CD4-positive, alpha-beta T cell treated with Interleukin-6 at 100 ng/mL for 8 hours (primary cell): ENCODE data around the gene ARHGAP15.

Experiments
- DNase-seq: peaks from one replicate; pipeline ENCODE4 v3.0.0-alpha.2; 2020; ENCODE audit warnings: mixed read lengths, low spot score

The ARHGAP15 gene

DNA sequence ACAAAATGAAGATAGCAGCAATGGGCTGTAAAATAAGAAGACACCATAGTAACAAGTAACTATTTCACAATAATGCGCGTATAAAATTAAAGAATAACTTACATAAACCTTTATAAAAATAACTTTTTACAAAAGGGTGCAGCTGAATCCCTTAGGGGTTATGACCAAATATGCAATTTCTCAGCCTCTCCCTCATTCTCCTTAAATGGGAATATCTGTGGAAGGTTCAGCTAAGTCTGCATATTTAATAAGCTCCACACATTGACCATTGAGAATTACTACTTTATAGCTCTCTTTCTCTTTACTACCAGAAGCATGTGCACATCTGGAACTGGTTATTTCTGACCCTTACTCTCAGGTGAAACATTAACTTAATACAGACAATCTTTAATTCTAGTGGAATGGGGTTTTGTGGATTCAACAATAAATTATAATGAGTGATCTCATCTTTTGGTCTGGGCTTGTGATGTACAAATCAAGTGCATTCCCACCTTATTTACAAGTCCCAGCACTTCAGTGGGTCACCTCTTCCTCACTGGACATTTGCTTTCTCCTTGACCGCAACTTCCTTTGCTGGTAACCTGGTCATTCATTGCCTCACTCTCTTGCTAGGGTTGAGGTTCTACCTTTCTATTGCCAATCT lies 15.7 kb downstream of the ARHGAP15 start:
- no peak for DNase-seq

DNA sequence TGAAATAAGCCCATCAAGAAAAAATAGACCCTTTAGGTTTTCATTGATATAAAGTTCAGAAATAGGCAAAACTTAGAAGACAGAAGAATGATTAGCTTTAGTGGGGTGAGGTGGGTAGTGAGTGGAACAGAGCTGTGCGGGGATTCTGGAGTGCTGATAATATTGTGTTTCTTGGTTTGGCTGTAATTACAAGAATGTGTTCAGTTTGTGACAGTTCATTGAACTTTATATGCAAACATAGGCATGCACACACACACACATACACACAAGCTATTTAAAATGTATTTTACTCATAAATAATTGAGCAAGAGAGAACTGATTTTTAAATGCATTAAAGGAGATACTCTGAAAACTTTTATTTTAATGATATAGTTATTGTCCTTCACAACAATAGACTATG lies 17.1 kb downstream of the ARHGAP15 start:
- DNase-seq = no peak

DNA sequence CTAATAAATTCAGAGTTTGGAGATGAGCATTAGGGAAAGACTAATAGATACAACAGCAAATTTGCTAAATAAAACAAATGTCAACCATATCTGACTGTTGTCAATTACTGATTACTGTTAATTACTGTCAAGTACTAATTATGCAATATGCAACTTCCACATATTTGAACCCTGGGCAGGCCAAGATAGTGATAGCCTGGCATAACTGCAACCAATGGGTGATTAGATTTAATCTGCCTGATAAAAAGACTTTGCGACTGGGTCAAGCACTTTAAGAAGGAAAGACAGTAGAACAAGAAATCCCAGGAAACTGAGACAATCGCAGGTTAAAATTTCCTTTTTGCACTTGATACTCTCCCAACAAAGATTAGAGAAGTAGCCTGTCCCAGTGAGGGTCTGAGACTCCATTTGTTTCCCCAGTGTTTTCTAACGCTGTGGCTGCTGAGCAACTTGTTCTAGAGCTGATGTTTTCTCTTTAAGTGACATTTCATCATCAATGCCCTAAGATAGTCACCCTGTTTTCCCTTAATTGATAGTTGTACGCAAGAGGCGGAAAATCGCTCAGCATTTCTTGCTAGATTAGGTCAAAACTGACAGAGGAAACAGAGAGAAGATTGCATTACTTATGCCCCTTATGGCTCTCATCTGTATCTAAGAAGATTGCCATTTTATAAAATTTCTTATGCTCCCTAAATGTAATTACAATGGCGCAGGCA lies 17.8 kb downstream of the ARHGAP15 start:
- no peak for DNase-seq

DNA sequence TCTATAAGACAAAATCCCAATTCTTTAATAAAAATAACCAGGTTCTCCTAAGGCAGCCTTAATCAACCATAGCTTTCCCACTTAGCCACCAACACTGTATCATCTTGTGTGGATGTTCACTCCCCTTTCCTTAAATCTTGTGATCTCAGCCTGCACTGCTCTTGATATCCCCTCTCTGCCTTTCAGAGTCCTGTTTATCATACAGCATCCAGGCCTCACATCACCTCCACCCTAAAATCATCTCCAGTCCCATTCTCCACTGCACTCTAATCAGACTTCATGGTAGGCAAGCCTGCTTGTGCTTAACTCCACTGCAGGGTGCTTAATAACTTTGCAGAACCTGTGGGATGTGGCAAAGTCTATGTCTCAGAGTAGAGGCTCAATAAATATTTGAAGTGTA lies 18.8 kb downstream of the ARHGAP15 start:
- DNase-seq = no peak

DNA sequence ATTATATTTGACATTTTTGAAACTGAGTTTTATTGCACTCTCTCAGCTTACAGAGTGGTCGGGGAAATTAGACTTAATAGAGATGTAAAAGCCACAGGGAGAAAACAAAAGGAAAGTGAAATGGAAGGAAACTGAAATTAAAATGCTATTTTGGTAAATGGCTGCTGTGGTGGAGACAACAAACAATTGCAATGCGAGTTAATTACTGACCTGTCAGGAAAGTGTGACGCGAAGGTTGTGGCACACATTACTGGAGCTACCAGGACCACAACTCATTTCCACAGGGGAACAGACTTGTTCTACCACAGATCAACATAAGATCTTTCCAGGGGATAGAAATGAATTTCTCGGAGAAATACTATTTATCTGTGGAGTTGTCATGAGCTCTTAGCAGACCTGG lies 19.5 kb downstream of the ARHGAP15 start:
- no peak for DNase-seq

DNA sequence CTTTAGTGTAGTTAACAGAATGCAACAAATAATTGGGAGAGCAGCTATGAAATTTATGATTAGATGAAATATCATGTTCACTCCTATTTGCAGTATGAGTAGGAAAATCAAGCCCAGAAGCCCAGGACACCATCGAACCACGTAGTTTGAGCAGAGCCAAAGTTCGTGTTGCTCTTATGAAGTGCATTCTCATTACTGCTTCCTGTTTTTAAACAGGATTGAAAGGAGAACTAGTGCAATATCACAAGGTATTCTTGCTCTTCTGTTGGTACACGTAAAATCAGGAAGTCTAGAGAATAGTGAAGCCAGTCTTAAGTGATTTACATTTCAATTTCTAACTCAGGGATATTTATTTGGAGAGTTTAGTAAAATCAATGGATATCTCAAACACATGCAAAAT lies 21.1 kb downstream of the ARHGAP15 start:
- DNase-seq = no peak

DNA sequence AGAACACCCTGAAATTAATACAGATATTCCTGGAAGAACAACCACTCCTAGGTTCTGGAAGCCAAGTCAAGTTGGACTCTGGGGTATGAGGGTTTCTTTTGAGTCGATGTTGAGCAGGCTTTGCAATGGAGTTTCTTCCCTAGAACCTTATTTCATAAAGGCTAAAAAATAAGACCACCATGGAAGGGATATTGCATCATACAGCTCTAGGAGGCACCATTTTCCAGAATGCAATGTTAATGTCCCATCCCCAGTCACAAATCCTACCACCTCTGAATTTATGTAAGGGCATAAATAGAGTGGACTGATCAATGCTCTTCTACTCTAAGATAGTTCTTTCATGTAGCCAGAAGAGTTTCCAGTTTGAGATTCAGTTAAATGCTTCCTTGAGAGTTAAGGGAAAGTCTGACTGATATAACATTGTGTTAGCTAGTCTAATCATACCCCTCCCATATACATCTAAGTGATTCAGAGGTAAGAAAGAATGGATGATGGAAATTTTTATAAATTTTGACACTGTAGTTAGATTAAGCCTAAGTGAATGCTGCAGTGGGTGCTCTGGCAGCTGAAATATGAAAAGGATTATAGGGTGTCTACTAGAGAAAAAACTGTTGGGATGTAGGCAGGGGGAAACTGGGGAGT lies 22.0 kb downstream of the ARHGAP15 start:
- DNase-seq = no peak

DNA sequence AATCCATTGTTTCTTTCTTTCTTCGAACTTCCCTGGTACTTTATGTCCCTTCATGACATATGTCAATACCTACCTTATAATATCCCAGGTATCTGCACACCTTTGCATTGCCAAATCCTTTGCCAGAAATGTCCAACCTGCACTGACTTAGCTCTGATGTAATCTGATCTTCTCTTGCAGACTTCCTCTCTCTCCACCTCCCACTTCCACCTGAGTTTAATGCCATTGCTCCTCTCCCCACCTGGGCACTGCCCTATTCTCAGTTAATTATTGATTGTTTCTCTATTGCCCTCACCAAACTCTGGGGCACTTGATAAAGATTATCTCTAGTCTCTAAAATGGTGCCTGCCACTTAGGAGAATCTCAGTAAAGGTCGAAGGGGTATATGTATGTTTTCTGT lies 23.0 kb downstream of the ARHGAP15 start:
- DNase-seq = no peak

DNA sequence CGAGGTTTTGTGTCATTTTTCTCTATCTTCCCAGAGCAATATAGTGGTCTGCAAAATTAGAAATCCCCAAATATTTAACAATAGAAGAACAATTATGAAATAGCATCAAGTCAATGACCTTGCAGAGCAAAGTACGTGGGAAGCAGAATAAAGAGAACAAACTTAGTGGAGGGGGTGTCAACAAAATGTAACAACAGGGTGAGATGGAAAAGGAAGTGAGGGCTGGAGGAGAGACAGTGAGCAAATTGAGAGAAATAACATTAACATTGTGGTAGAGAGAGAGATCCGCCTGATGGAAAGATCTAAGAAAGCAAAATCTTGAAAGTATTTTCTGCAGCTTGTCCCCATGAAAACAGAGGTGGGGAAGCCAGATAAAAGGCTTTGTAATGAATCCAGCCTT lies 23.4 kb downstream of the ARHGAP15 start:
- no peak for DNase-seq

DNA sequence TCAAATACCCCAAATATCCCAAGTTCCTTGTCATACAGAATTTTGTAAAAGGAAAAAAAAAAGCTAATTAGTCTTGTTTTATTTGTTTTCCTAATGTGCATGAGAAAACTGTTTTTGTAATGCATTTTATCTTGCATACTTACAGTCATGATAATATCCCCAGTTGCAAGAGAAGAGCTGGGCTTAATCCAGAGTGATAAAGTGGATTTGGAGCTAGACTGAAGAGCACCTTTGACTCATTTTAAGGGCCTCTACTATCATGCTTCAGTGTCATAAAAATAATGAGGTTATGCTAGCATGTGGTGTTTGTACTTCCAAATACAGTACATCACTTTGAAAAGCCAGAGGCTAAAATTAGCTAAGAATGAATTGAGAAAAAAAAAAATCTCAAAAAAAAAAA lies 26.4 kb downstream of the ARHGAP15 start:
- no peak for DNase-seq

DNA sequence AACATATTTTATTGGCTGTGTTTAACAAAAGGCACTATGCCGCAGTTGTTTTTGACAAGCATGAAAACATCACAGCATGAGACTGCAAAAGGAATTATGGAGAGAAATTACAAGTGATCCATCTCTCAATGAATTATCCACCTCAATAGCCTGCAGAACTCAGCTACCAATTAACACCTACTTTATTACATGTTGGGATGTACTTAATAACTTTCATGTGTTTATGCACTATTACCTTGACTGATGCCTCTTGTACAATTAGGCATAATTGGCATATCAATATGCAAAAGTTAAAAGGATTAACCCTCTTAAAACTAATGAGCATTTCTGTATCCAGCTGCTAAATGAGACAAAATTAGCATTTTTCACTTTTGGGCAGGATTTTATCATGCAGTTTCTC lies 27.8 kb downstream of the ARHGAP15 start:
- no peak for DNase-seq

DNA sequence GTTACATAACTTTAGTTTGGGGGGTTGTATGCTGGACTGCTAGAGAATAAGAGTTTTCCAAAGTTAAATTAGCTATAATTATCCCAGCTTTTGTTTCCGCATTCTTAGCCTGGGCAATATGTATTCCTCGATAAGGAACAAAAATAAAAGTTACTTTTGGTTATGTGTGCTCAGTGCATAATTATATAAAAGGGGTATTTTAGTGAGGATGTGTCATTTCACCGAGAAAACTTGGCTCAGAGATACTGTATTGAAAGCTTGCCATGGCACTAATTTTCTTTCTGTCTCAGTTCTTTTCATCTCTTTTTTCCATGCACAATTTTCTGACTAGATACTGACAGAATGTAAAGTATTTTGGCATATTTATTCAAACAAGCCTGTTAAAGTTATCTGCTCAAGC lies 28.2 kb downstream of the ARHGAP15 start:
- DNase-seq = no peak

DNA sequence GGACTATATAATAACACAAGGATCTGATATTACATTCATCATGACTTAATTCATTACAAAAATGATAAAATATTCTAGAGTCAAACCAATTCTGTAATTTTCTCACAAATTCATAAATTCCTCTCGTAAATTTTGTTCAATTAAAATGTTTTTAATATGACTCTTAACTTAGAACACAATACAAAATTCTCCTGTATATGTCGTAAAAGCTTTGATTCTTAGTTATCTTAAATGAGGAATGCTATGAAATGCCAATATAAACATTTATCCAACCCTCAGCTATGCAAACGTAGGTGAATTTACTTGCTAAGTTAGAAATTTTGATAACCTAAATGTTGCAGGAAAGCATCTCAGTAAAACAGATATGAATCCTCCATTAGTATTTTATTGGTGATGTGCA lies 28.9 kb downstream of the ARHGAP15 start:
- DNase-seq = no peak

DNA sequence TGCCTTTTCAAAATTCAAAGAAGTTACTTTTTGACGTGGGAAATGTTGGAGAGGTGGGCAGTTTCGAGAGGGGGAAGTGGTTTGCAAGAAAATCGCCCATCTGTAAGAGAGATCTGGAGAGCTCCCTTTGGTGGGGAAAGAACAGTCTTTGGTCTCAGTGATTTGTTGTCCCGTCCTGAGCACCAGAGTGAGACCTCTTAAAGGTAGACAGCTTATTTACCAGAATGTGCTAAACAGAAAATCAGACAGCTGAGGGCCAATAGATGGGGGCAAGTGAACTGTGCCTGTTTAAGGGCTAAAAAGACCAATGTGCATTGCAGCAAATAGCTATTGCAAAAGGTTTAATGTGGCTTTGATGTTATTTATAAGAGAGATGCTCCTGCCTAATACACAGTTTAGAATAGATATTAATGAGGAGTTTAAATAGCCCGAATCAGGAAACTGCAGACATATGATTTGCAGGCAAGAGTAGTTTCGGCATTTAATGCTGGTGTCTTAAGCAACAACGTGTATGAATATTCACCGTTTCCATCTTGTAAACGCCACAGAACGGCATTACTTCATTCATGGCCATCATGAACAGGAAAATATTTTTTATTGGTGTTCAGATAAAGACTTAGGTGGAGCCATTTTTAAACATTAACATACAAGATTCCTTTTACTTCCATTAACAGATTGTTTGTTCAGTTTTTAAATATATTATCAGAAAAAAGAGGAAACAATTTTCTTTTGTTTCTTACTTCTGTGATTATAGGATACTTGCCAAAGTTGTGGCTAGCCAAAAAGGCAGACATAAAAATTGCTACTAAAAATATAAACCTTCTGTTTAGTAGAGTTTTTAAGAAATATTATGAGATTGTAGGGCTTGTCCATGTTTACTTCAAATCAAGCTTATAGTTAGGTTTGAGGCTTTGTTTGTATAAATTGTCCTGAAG lies 29.6 kb downstream of the ARHGAP15 start:
- no peak for DNase-seq

DNA sequence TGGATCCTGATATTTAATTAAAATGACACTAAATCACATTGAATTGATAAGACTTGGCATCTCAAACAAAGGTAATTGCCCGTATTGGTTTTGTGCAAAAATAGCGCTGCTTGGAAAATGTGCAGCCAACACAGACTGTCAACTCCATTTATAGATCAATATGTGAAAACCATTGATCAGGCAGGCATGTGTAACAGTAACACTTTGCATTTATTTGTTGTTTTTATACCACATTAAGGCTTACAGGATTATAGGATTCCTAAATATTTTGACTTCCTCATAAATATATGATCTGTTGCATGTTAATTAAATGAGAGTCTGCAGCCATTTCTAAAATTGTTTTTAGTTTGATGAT lies 30.2 kb downstream of the ARHGAP15 start:
- DNase-seq = no peak

DNA sequence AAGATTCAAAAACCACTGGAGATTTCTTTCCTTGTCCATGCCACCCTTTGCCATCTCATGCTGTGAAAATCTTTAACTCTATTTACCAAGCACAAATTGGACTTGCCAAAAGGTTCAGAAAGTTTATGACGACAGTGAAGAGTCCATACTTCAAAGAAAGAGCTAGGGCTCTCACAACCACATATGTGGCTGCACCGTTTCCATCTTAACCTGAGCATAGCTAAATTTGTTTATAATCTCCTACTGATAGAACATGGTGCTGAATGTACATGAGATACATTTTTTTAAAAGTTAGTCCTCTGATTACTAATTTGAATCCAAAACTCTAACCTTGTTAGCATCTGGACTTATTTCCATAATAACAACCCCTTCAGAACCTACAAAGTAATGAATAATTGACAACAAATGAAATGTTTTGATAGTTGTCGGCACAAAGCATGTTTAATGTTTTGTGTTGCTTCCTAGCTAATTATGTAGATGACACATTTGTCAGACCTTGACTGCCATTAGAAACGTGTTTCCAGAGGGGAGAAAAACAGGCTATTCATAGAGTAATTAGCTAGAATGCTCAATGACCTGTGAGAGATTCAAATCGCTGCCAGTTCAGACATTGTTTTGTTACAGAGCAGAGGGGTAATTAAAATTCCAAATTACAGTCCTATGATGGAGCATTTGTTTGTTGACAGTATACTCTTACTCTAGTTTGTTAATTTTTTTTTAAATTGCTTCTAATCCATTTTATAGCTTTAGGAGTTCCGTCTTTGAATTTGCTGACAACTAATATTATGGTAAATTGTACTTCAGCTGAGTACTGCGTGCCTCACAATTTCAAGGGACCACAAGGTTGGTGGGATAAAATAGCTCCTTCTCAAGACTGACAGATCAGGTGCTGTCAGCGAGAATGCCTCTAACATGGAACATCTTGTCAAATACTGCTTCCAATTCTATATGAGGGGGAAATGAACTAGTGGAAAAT lies 31.8 kb downstream of the ARHGAP15 start:
- no peak for DNase-seq

DNA sequence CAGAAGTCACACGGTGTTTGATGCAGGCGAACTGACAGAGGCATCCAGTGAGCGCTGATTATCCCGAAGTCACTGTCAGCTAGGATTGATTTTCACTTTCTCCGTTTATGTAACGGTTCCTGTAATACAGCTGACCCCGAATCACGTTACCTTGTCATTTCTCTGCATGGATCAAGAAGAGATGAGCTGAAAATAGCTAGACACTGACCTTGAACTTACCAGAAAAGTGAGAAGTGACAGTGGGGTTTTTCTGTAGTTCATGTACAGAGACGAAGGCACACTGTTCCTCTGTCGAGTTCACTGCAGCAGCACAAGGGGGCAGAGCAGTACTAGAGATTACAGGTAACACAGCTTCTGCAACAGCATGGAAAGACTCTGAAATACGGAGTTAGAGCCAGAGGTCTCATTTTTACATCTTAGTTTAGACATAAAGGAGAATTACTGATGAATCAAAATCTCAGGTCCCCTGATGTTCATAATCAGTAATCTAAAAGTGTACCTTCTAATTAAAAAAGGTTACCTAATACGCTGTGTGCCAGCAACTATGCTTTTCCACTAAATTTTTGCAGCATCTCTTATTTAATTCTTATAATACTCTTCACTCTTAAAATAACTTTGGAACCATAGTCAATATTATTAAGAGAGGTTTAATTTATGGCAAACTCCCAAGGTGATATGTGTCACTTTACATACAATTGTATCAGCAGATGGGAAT lies 33.1 kb downstream of the ARHGAP15 start:
- peak; percentile 76 for DNase-seq

DNA sequence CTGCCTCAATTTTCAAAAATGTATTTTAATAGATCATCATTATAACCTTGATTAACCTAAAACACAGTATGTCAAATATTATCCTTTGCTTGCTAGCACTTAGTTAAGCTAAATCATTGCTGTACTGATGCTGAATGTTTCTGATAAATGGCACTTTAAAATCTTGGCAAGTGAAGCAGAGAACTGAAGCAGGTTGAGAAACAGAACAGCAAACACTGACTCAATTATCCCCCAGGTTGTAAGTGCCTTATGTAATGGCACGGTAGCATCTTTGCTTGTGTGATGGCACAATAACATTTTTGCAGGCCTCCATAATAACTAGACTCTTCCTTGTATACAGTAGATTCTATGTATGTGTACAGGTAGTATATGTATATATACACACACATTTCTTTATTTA lies 33.8 kb downstream of the ARHGAP15 start:
- no peak for DNase-seq

DNA sequence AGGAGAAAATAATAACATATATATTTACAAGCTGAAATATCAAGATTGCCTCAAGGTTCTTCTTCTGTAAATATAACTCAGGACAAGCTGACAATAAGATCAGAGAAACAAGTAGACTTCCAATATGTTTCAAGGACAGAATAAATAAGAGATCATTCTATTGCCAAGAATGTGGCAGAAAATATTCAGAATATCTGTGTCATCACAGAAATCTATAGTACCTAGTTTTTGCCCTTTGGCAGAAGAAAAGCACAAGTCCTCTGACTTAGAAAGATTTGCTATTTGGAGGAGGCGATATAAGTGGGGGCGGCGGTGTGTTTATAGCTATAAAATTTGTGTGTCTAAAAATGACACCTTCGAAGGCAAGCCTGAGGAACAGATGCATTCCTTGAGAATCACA lies 34.3 kb downstream of the ARHGAP15 start:
- no peak for DNase-seq

DNA sequence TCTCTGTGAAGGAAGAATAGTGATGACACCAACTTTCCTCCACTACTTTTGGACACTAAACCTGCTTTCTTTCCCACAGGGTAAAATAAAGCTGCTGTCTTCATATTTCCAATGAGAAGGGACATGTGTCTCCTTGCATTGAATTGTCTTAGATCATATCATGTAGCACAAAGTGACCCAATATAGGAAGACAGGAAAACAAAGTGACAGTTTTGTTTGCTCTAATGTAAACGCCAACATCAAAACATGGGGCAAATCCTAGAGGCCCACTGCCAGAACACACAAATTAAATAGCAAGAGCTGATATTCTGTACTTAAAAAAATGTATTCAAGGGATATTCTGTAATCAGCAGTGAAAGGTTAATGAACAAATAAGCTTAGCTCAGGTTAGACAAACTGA lies 36.1 kb downstream of the ARHGAP15 start:
- no peak for DNase-seq

DNA sequence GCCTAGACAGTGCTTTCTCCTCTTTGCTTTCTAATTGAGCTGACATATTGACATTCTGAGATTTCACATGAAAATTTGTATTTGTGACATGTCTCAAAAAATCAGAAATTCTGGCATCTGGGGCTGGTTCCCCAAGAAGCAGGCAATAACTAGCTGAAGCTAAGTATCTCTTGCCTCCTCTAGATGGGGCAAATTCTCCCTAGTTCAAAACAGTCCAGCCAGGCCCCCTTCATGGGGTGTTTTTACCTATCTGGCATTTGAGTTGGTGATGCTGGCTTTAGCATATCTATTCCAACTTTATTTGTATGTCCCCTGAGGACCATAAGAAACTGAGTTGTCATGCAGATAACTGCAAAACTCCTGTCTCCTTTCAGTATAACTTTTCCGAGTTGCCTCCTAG lies 39.9 kb downstream of the ARHGAP15 start:
- DNase-seq = no peak
